Body of pancreas (tissue), 4 donors: Measurements from ENCODE around the gene RFPL2. TPM values are rescaled to one million over a fixed set of nuclear protein-coding genes. Genes with fewer than 3 reads are reported as not detected.

Source experiments
- ATAC-seq: fragments of 150-250 bp; one replicate; pipeline ENCODE4 v1.9.1; 2016
- DNase-seq, 4 donors: peaks; one replicate each; pipeline ENCODE4 v3.0.0-alpha.2; 2019
- H3K27ac ChIP-seq, 4 donors: fragments of 200-600 bp; sonication (generic); 1 replicate in 3 of 4; 2 replicates in 1 of 4; pipeline versions ENCODE4 v1.5.1 to v1.6.1; 2016 to 2019; ENCODE audit warnings: mild to moderate bottlenecking in 1 of 4, mixed read lengths in 1 of 4, moderate library complexity in 1 of 4
- H3K27me3 ChIP-seq, 2 donors: fragments of 200-600 bp; sonication (generic); one replicate each; pipeline ENCODE4 v1.6.0; 2016; ENCODE audit warnings: mild to moderate bottlenecking in 1 of 2
- H3K36me3 ChIP-seq, 2 donors: fragments of 200-600 bp; sonication (generic); replicated peaks in 1 of 2; 2 replicates each; pipeline ENCODE4 v1.5.1; 2016; ENCODE audit warnings: low read depth in 2 of 2; ENCODE audit not compliant: insufficient read depth in 1 of 2
- H3K4me1 ChIP-seq: fragments of 200-600 bp; sonication (generic); one replicate; pipeline ENCODE4 v1.6.0; 2016
- H3K4me3 ChIP-seq, 2 donors: fragments of 200-600 bp; sonication (generic); 1 replicate in 1 of 2; 2 replicates in 1 of 2; pipeline ENCODE4 v1.5.1; 2016 to 2019
- H3K9me3 ChIP-seq, 3 donors: fragments of 200-600 bp; sonication (generic); 1 replicate in 2 of 3; 2 replicates in 1 of 3; pipeline ENCODE4 v1.5.1; 2016
- POLR2A ChIP-seq, 3 donors: fragments of 450-650 bp; IDR thresholded peaks; one replicate each; pipeline ENCODE4 v1.6.1; 2016; ENCODE audit warnings: antibody characterized with exemption in 3 of 3, mild to moderate bottlenecking in 2 of 3
- WGBS, 2 donors: methylation state at CpG; one replicate each; pipeline ENCODE4 v1.1.5; 2017; 5-methylcytosine and 5-hydroxymethylcytosine counted together
- intact Hi-C: fragments of 100-400 bp; cut with DNase I; formaldehyde crosslinking; loops from one replicate; pipeline ENCODE4 v1.15.1; 2023
- total RNA-seq, 2 donors: library from RNA; depleted of rRNA; stranded (reverse); fragments of >200 nt; gene quantifications; one replicate each; pipeline ENCODE4 v1.1.0, GENCODE V29; 2016
- TF ChIP-seq, protein P1 (sequence below), 7 experiments: fragments of 450-650 bp in 4 of 7; fragments of 200-600 bp in 3 of 7; sonication (generic) in 3 of 7; IDR thresholded peaks; one replicate each; pipeline ENCODE4 v1.5.1; 2016 to 2019; ENCODE audit warnings: antibody characterized with exemption in 7 of 7

RFPL2 gene
- total RNA-seq, 2 donors from 2014 or later: not detected

DNA sequence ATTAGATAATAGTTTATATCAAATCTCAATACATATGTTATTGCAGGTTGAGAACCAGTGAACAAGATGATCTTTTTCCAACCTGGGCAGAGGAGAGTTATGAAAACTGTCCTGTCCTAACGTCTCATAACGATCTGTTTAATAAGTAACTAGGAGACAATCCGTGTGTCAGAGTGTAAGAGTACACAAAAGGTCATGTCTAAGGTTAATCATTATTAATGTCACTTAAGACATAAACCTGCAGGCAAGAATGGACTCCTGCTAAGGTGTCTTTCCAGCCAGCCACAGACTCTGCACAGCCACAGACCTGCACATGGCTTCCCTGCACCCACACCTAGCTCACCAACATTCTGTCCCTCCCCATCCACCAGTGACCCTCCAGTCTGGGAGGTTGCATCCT, 40.2 kb upstream of the RFPL2 start:
- Histone ChIP-seq H3K9me3 (no peaks in the 10 kb centered on the region), H3K4me3 (no peak overlapping the region), H3K27ac (no peak overlapping the region), H3K4me1 (no peaks in the 10 kb centered on the region), H3K27me3 (no peaks in the 10 kb centered on the region), H3K36me3 (no peaks in the 10 kb centered on the region)
- 9 to 25% methylated on average over 3 of the region's 3 CpGs for WGBS, 2 donors
- no peak for TF ChIP-seq POLR2A (IDR thresholded peaks at IDR 0.05)
- TF ChIP-seq, protein P1, sequence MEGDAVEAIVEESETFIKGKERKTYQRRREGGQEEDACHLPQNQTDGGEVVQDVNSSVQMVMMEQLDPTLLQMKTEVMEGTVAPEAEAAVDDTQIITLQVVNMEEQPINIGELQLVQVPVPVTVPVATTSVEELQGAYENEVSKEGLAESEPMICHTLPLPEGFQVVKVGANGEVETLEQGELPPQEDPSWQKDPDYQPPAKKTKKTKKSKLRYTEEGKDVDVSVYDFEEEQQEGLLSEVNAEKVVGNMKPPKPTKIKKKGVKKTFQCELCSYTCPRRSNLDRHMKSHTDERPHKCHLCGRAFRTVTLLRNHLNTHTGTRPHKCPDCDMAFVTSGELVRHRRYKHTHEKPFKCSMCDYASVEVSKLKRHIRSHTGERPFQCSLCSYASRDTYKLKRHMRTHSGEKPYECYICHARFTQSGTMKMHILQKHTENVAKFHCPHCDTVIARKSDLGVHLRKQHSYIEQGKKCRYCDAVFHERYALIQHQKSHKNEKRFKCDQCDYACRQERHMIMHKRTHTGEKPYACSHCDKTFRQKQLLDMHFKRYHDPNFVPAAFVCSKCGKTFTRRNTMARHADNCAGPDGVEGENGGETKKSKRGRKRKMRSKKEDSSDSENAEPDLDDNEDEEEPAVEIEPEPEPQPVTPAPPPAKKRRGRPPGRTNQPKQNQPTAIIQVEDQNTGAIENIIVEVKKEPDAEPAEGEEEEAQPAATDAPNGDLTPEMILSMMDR (IDR thresholded peaks at IDR 0.05): no peak
- DNase-seq (no peak), ATAC-seq (no peak)
- intact Hi-C loops: no loop called here

DNA sequence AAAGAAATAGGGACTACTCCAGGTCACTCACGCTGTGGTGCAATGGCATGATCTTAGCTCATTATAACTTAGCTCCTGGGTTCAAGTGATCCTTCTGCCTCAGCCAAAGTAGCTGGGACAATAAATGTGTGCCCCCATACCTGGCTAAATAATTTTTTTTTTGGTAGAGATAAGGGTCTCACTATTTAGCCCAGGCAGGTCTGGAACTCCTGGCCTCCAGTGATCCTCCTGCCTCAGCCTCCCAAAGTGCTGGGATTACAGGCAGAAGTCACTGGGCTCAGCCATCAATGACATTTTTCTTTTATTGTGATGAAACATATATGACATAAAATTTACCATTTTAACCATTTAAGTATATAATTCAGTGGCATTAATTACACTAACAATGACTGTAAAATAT, 39.7 kb upstream of the RFPL2 start:
- H3K27ac ChIP-seq: no peak overlapping the region
- no peak for TF ChIP-seq POLR2A (IDR thresholded peaks at IDR 0.05)
- TF ChIP-seq, protein P1 (IDR thresholded peaks at IDR 0.05): no peak
- no peaks in the 10 kb centered on the region for H3K9me3 ChIP-seq
- H3K36me3 ChIP-seq: no peaks in the 10 kb centered on the region
- intact Hi-C loops: no loop called here
- no peak overlapping the region for H3K4me3 ChIP-seq
- WGBS, 2 donors: 87 to 96% methylated on average over 1 of the region's 1 CpG
- H3K27me3 ChIP-seq: no peaks in the 10 kb centered on the region
- ATAC-seq: no peak
- DNase-seq: no peak
- no peaks in the 10 kb centered on the region for H3K4me1 ChIP-seq

DNA sequence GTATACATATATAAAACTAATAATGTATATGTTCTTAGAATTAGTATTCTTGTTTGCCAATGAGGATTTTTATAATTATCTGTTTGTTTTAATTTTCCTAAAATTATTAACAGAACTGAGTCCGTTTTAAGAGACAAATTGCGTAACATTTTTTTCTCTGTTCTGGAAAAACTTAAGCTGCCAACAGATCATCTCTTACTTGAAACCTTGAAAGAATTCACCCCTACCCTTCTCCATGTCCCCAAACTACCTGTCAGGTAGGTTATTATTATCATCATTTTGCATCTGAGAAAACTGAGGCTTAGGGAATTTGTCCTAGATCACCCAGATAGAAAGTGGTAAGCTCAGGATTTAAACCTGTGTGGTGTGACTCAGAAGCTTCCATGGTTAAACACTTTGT, 35.6 kb upstream of the RFPL2 start:
- no peak for ATAC-seq
- Histone ChIP-seq H3K4me3 (no peak overlapping the region), H3K9me3 (no peaks in the 10 kb centered on the region), H3K36me3 (no peaks in the 10 kb centered on the region), H3K4me1 (no peaks in the 10 kb centered on the region), H3K27me3 (no peaks in the 10 kb centered on the region), H3K27ac (no peak overlapping the region)
- intact Hi-C loops: no loop called here
- DNase-seq: no peak
- 39 to 46% methylated on average over 2 of the region's 2 CpGs for WGBS, 2 donors
- TF ChIP-seq, protein P1 (IDR thresholded peaks at IDR 0.05): no peak
- no peak for TF ChIP-seq POLR2A (IDR thresholded peaks at IDR 0.05)

DNA sequence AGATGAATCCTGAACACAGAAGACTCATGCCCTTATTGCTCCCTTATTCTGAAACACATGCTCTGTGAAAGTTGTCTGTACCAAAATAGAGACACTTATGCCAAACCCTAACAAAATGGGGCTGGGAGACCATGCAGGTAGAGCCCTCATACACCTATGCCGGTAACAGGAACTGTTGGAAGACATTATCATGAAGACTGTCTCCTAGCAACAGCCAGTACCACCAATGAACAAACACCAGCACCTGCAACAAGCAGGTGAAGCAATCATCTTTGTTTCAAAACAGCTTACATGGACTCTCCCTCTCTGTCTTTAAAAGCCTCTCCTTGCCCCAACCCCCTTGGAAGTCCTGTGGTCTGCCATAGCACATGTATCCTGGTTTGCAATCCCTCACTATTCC, 33.0 kb upstream of the RFPL2 start:
- H3K9me3 ChIP-seq: no peaks in the 10 kb centered on the region
- intact Hi-C loops: no loop called here
- TF ChIP-seq POLR2A (IDR thresholded peaks at IDR 0.05): no peak
- TF ChIP-seq, protein P1 (IDR thresholded peaks at IDR 0.05): no peak
- DNase-seq (no peak), ATAC-seq (no peak)
- no peak overlapping the region for H3K4me3 ChIP-seq
- H3K27me3 ChIP-seq: no peaks in the 10 kb centered on the region
- no peaks in the 10 kb centered on the region for H3K4me1 ChIP-seq
- 31 to 32% methylated on average over 1 of the region's 1 CpG for WGBS, 2 donors
- no peaks in the 10 kb centered on the region for H3K36me3 ChIP-seq
- H3K27ac ChIP-seq: no peak overlapping the region

DNA sequence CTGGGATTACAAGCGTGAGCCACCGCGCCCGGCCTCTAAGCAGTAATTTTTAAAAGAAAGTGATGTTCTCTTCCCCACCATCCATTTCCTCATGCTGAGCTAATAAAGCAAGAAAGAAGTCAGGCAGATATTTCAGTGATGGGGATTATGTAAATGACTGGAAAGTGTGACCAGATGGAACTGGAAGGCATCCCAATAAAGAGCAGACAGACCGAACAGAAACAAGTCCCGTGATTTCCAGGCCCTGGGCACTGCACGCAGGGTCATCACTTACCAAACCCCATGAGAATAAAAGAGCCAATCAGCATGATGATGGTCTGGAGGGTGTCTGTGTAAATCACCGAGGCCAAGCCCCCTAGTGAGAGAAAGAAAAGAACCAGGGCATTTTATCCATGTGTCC, 32.1 kb upstream of the RFPL2 start:
- ATAC-seq (no peak), DNase-seq (no peak)
- Histone ChIP-seq H3K27me3 (no peaks in the 10 kb centered on the region), H3K36me3 (no peaks in the 10 kb centered on the region), H3K9me3 (no peaks in the 10 kb centered on the region), H3K4me1 (no peaks in the 10 kb centered on the region), H3K27ac (no peak overlapping the region), H3K4me3 (no peak overlapping the region)
- TF ChIP-seq, protein P1 (IDR thresholded peaks at IDR 0.05): no peak
- TF ChIP-seq POLR2A (IDR thresholded peaks at IDR 0.05): no peak
- WGBS, 2 donors: 69% methylated on average over 8 of the region's 8 CpGs
- intact Hi-C loops: no loop called here
